H1 (cell line): ENCODE data around the gene STX11. TPM values are rescaled to one million over a fixed set of nuclear protein-coding genes. Genes with fewer than 3 reads are reported as not detected.

Experiments
- CTCF ChIA-PET: fragments of 300-600 bp; sonication (Branson Sonifier 250); formaldehyde crosslinking; loops from one replicate; lab custom pipeline; 2021; ENCODE audit not compliant: partially characterized antibody; lab: Charles Lee
- POLR2A ChIA-PET: fragments of 300-600 bp; sonication (Branson Sonifier 250); formaldehyde crosslinking; loops from one replicate; lab custom pipeline; 2021; ENCODE audit warnings: inconsistent platforms; ENCODE audit not compliant: partially characterized antibody; lab: Charles Lee
- DNase-seq, 2 experiments: peaks; one replicate each; pipeline versions ENCODE4 v3.0.0 to v3.0.0-alpha.2; 2010 to 2022; ENCODE audit warnings: low spot score in 2 of 2, low read depth in 1 of 2, mixed read lengths in 1 of 2
- FAIRE-seq: peaks from 2 replicates; lab custom pipeline; 2011; peaks lifted over from hg19 to GRCh38; lab: Jason Lieb, UNC
- H2AFZ ChIP-seq: 2 replicates; pipeline ENCODE4 v1.8.1; 2012; ENCODE audit warnings: low read length, inconsistent platforms
- H2AK5ac ChIP-seq: 2 replicates; pipeline ENCODE4 v1.6.1; 2013; ENCODE audit warnings: low read depth, low read length
- H2BK120ac ChIP-seq: replicated peaks from 2 replicates; pipeline ENCODE3; 2013; ENCODE audit warnings: low read depth, low read length, inconsistent platforms
- H2BK12ac ChIP-seq: 2 replicates; pipeline ENCODE4 v1.6.1; 2013; ENCODE audit warnings: low read depth, low read length
- H2BK15ac ChIP-seq: 2 replicates; pipeline ENCODE4 v1.6.1; 2013; ENCODE audit warnings: low read length
- H2BK20ac ChIP-seq: 2 replicates; pipeline ENCODE4 v1.6.1; 2013; ENCODE audit warnings: low read length
- H2BK5ac ChIP-seq: 2 replicates; pipeline ENCODE4 v1.6.1; 2013; ENCODE audit warnings: low read depth, low read length
- H3K14ac ChIP-seq: 2 replicates; pipeline ENCODE4 v1.6.1; 2013; ENCODE audit warnings: inconsistent platforms; ENCODE audit not compliant: insufficient read length
- H3K18ac ChIP-seq: 2 replicates; pipeline ENCODE4 v1.6.1; 2013; ENCODE audit warnings: low read length; ENCODE audit errors: extremely low read depth
- H3K23ac ChIP-seq: 2 replicates; pipeline ENCODE4 v1.6.1; 2013; ENCODE audit warnings: inconsistent platforms; ENCODE audit not compliant: insufficient read length
- H3K23me2 ChIP-seq: 2 replicates; pipeline ENCODE4 v1.6.1; 2013; ENCODE audit warnings: low read depth, low read length
- H3K27ac ChIP-seq: 2 replicates; pipeline ENCODE4 v1.6.1; 2011; ENCODE audit warnings: low read depth, low read length, inconsistent platforms
- H3K27me3 ChIP-seq, 4 experiments: replicated peaks in 1 of 4; 1 replicate in 1 of 4; 2 replicates in 3 of 4; pipeline versions ENCODE4 v1.6.1 to v1.8.1; 2011 to 2013; ENCODE audit warnings: low read length in 3 of 4, mild to moderate bottlenecking in 3 of 4, inconsistent platforms in 2 of 4, mixed read lengths in 2 of 4, moderate library complexity in 1 of 4; ENCODE audit not compliant: control insufficient read depth in 3 of 4, insufficient read depth in 3 of 4; ENCODE audit errors: extremely low read depth in 1 of 4
- H3K36me3 ChIP-seq, 4 experiments: 2 replicates each; pipeline versions ENCODE4 v1.6.1 to v1.8.1; 2011 to 2013; ENCODE audit warnings: mild to moderate bottlenecking in 4 of 4, low read length in 3 of 4, moderate library complexity in 2 of 4, control low read depth in 1 of 4, inconsistent platforms in 1 of 4; ENCODE audit not compliant: insufficient read depth in 4 of 4, control insufficient read depth in 2 of 4
- H3K4ac ChIP-seq: replicated peaks from 2 replicates; pipeline ENCODE3; 2013; ENCODE audit warnings: low read length, low read depth, mixed read lengths, inconsistent platforms; ENCODE audit not compliant: insufficient read length
- H3K4me1 ChIP-seq, 4 experiments: replicated peaks in 1 of 4; 1 replicate in 1 of 4; 2 replicates in 3 of 4; pipeline versions ENCODE4 v1.6.1 to v1.8.1; 2011 to 2013; ENCODE audit warnings: low read length in 3 of 4, inconsistent platforms in 2 of 4, mixed read lengths in 1 of 4; ENCODE audit not compliant: insufficient read depth in 4 of 4, control insufficient read depth in 3 of 4
- H3K4me2 ChIP-seq, 2 experiments: 2 replicates each; pipeline versions ENCODE4 v1.6.1 to v1.8.1; 2011 to 2013; ENCODE audit warnings: low read depth in 2 of 2, low read length in 2 of 2, control low read depth in 1 of 2, inconsistent platforms in 1 of 2, mild to moderate bottlenecking in 1 of 2; ENCODE audit not compliant: insufficient read depth in 1 of 2
- H3K4me3 ChIP-seq, 4 experiments: fragments of 200-600, 300-600 bp in 1 of 4; sonication (generic), shearing (Covaris generic), sonication (Bioruptor Twin) in 1 of 4; 2 replicates each; pipeline versions ENCODE4 v1.5.1 to v1.8.1; 2011 to 2016; ENCODE audit warnings: low read length in 4 of 4, low read depth in 3 of 4, control low read depth in 2 of 4, inconsistent platforms in 2 of 4, mild to moderate bottlenecking in 2 of 4, mixed read lengths in 1 of 4, moderate library complexity in 1 of 4; ENCODE audit not compliant: insufficient read depth in 2 of 4; ENCODE audit errors: extremely low read depth in 1 of 4
- H3K56ac ChIP-seq: replicated peaks from 2 replicates; pipeline ENCODE3; 2013; ENCODE audit warnings: low read depth, mild to moderate bottlenecking, mixed read lengths, low read length, inconsistent platforms; ENCODE audit not compliant: insufficient read length
- H3K79me1 ChIP-seq: 2 replicates; pipeline ENCODE4 v1.6.1; 2013; ENCODE audit warnings: low read depth, low read length, control low read depth
- H3K79me2 ChIP-seq, 2 experiments: 2 replicates each; pipeline versions ENCODE4 v1.6.1 to v1.8.1; 2012 to 2013; ENCODE audit warnings: low read length in 2 of 2, mild to moderate bottlenecking in 2 of 2, inconsistent platforms in 1 of 2; ENCODE audit not compliant: insufficient read depth in 2 of 2, control insufficient read depth in 1 of 2
- H3K9ac ChIP-seq, 4 experiments: replicated peaks in 1 of 4; 1 replicate in 1 of 4; 2 replicates in 3 of 4; pipeline versions ENCODE4 v1.6.1 to v1.8.1; 2011 to 2013; ENCODE audit warnings: low read depth in 3 of 4, low read length in 3 of 4, control low read depth in 2 of 4, mild to moderate bottlenecking in 2 of 4, moderate library complexity in 2 of 4, inconsistent platforms in 1 of 4; ENCODE audit errors: extremely low read depth in 1 of 4
- H3K9me3 ChIP-seq, 2 experiments: 2 replicates each; pipeline versions ENCODE4 v1.6.1 to v1.8.1; 2012 to 2013; ENCODE audit warnings: mild to moderate bottlenecking in 2 of 2, moderate library complexity in 2 of 2, control low read depth in 1 of 2, inconsistent platforms in 1 of 2, low read depth in 1 of 2, low read length in 1 of 2, mixed read lengths in 1 of 2; ENCODE audit not compliant: insufficient read depth in 2 of 2
- H4K20me1 ChIP-seq, 2 experiments: replicated peaks in 1 of 2; 2 replicates each; pipeline versions ENCODE3 to v1.8.1; 2011 to 2013; ENCODE audit warnings: inconsistent platforms in 2 of 2, low read length in 2 of 2, mild to moderate bottlenecking in 1 of 2; ENCODE audit not compliant: insufficient read depth in 2 of 2, control insufficient read depth in 1 of 2
- H4K5ac ChIP-seq: 2 replicates; pipeline ENCODE4 v1.6.1; 2013; ENCODE audit warnings: low read length, low read depth, mixed read lengths, inconsistent platforms; ENCODE audit not compliant: insufficient read length
- H4K8ac ChIP-seq: 2 replicates; pipeline ENCODE4 v1.8.0; 2013; ENCODE audit warnings: mild to moderate bottlenecking, moderate library complexity, low read length, inconsistent platforms; ENCODE audit not compliant: insufficient read depth; ENCODE audit errors: extremely low read depth
- H4K91ac ChIP-seq: replicated peaks from 2 replicates; pipeline ENCODE3; 2013; ENCODE audit warnings: low read length, mixed read lengths, inconsistent platforms; ENCODE audit not compliant: insufficient read length
- BRCA1 ChIP-seq: IDR thresholded peaks from 2 replicates; pipeline ENCODE4 v1.6.1; 2012; ENCODE audit warnings: low read depth, low read length, improper control_type of control experiment
- CHD1 ChIP-seq: IDR thresholded peaks from 2 replicates; pipeline ENCODE4 v1.6.1; 2012; ENCODE audit warnings: low read depth, low read length, improper control_type of control experiment
- CHD2 ChIP-seq: IDR thresholded peaks from 2 replicates; pipeline ENCODE4 v1.6.1; 2012; ENCODE audit warnings: low read length, improper control_type of control experiment
- GTF2F1 ChIP-seq: IDR thresholded peaks from 2 replicates; pipeline ENCODE4 v1.6.1; 2012; ENCODE audit warnings: low read depth, low read length, improper control_type of control experiment, borderline replicate concordance
- HDAC2 ChIP-seq, 2 experiments: fragments of 300-600 bp in 1 of 2; sonication (generic) in 1 of 2; IDR thresholded peaks; 2 replicates each; pipeline ENCODE4 v1.6.1; 2011 to 2012; ENCODE audit warnings: low read depth in 2 of 2, low read length in 2 of 2, mild to moderate bottlenecking in 2 of 2, moderate library complexity in 2 of 2, borderline replicate concordance in 1 of 2, inconsistent platforms in 1 of 2
- SAP30 ChIP-seq: fragments of 300-600 bp; sonication (generic); IDR thresholded peaks from 2 replicates; pipeline ENCODE4 v1.7.1; 2012; ENCODE audit warnings: low read length, moderate library complexity, mild to moderate bottlenecking, inconsistent platforms; ENCODE audit not compliant: insufficient read depth, insufficient replicate concordance
- SP4 ChIP-seq: IDR thresholded peaks from 2 replicates; pipeline ENCODE4 v1.6.1; 2012; ENCODE audit warnings: low read length, inconsistent platforms
- TAF1 ChIP-seq: IDR thresholded peaks from 2 replicates; pipeline ENCODE4 v1.6.1; 2011; ENCODE audit warnings: mild to moderate bottlenecking, low read depth, low read length
- TCF12 ChIP-seq: IDR thresholded peaks from 2 replicates; pipeline ENCODE4 v1.6.1; 2011; ENCODE audit warnings: low read depth, mild to moderate bottlenecking, low read length
- WGBS, 2 experiments: shearing (Covaris generic) in 1 of 2; methylation state at CpG; one replicate each; pipeline versions ENCODE4 v1.1.6 to v1.1.7; 2013 to 2015; ENCODE audit warnings: low lambda C conversion rate in 2 of 2, mixed read lengths in 2 of 2, inconsistent platforms in 1 of 2, low coverage in 1 of 2, missing lambda C conversion rate in 1 of 2; ENCODE audit not compliant: insufficient replicate concordance in 2 of 2, insufficient coverage in 1 of 2, insufficient read length in 1 of 2; ENCODE audit errors: extremely low coverage in 1 of 2, missing lambda C conversion rate in 1 of 2; 5-methylcytosine and 5-hydroxymethylcytosine counted together
- polyA plus RNA-seq, 7 experiments: library from polyadenylated mRNA; depleted of rRNA in 3 of 7; stranded (reverse) in 5 of 7; unstranded in 2 of 7; fragments of >200 nt in 5 of 7; fragments of 200-250 nt in 2 of 7; gene quantifications; 1 replicate in 5 of 7; 2 replicates in 1 of 7; 4 replicates in 1 of 7; pipeline versions ENCODE4 v1.2.1 to v1.2.3, GENCODE V29; 2011 to 2013; ENCODE audit warnings: missing spikeins in 2 of 7, mixed read lengths in 2 of 7
- total RNA-seq: library from RNA; stranded (reverse); fragmentation: NEBNext Ultra II Directional; extraction: Animal tissue kit (Norgen Biotek cat#: 25700); gene quantifications from 2 replicates; pipeline ENCODE4 v1.2.1, GENCODE V29; 2021
- TF ChIP-seq, protein P1 (sequence below): IDR thresholded peaks from 2 replicates; pipeline ENCODE4 v1.6.1; 2011; ENCODE audit warnings: low read depth, mild to moderate bottlenecking, low read length; ENCODE audit not compliant: insufficient read depth
- TF ChIP-seq, protein P2 (sequence below): IDR thresholded peaks from 2 replicates; pipeline ENCODE4 v1.6.1; 2012; ENCODE audit warnings: inconsistent platforms

Gene STX11
- total and polyA plus RNA-seq, 2 of the 8 experiments (the other 6 are each of a cell fraction or from before 2014, with no cell fraction given) = 0.15 to 0.34 TPM

DNA sequence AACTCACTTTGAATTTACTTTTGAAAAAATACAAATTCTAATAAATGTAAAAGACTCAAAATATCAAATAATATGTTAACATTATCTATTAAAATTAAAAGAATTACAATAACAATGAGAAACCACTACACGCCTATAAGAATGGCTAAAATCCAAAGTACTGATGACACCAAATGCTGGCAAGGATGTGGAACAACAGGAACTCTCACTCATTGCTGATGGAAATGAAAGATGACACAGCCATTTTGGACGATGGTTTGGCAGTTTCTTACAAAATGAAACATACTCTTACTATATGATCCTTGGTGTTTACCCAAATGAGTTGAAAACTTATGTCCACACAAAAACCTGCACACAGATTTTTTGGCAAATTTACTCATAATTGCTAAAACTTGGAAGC, 15.6 kb upstream of the STX11 start:
- Histone ChIP-seq H3K79me2 (no peaks in the 10 kb centered on the region), H3K4me3 (no peak overlapping the region), H2BK15ac (no peak overlapping the region), H4K5ac (no peak overlapping the region), H3K23ac (no peak overlapping the region), H2BK12ac (no peak overlapping the region), H4K8ac (no peak overlapping the region), H3K23me2 (no peaks in the 10 kb centered on the region), H2AK5ac (no peak overlapping the region), H3K36me3 (no peaks in the 10 kb centered on the region), H3K56ac (no peak overlapping the region), H4K91ac (no peak overlapping the region), H3K14ac (no peak overlapping the region), H3K79me1 (no peaks in the 10 kb centered on the region; the same call in none of the 2 replicates), H3K27ac (no peak overlapping the region), H3K27me3 (no peaks in the 10 kb centered on the region), H3K4me1 (no peaks in the 10 kb centered on the region), H2BK20ac (no peak overlapping the region), H4K20me1 (no peaks in the 10 kb centered on the region), H2BK5ac (no peak overlapping the region), H2AFZ (no peak overlapping the region), H3K4me2 (no peak overlapping the region), H3K9me3 (no peaks in the 10 kb centered on the region), H3K18ac (no peak overlapping the region), H2BK120ac (no peak overlapping the region), H3K4ac (no peak overlapping the region), H3K9ac (no peak overlapping the region)
- DNase-seq (no peak), FAIRE-seq (no peak)
- WGBS, 2 experiments = 93% methylated on average over 2 of the region's 2 CpGs; no CpG with 5 or more reads in 1 of the 2 experiments
- ChIA-PET POLR2A (no interaction called here), CTCF (no interaction called here)
- TF ChIP-seq CHD2 = no peak
- no peak for TF ChIP-seq SAP30
- no peak for TF ChIP-seq SP4
- TF ChIP-seq CHD1 = no peak
- no peak for TF ChIP-seq HDAC2 (IDR thresholded peaks at IDR 0.05; ENCODE audit: borderline replicate concordance in 1 of 2, low read depth in 2 of 2, low read length in 2 of 2)
- no peak for TF ChIP-seq TAF1
- TF ChIP-seq, protein P1, sequence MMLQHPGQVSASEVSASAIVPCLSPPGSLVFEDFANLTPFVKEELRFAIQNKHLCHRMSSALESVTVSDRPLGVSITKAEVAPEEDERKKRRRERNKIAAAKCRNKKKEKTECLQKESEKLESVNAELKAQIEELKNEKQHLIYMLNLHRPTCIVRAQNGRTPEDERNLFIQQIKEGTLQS = no peak
- TF ChIP-seq GTF2F1 = no peak
- TF ChIP-seq TCF12 = no peak
- no peak for TF ChIP-seq BRCA1
- TF ChIP-seq, protein P2, sequence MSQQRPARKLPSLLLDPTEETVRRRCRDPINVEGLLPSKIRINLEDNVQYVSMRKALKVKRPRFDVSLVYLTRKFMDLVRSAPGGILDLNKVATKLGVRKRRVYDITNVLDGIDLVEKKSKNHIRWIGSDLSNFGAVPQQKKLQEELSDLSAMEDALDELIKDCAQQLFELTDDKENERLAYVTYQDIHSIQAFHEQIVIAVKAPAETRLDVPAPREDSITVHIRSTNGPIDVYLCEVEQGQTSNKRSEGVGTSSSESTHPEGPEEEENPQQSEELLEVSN = no peak
